SK-MEL-5 (cell line): ENCODE measurements around the gene SHISA7. TPM values are rescaled to one million over a fixed set of nuclear protein-coding genes. Genes with fewer than 3 reads are reported as not detected.

ENCODE experiments used
- DNase-seq: peaks from one replicate; pipeline ENCODE4 v3.0.0-alpha.2; 2016; ENCODE audit warnings: low read depth, low spot score
- in situ Hi-C: cut with HindIII; loops from 2 replicates; pipeline ENCODE4 v1.10.0; 2016; ENCODE audit warnings: low sequenced_read_pairs, high pct_unique_total_duplicates, low pct_unique_long_range_greater_than_20kb
- total RNA-seq: library from RNA; depleted of rRNA; stranded (reverse); fragments of >200 nt; shearing (Covaris generic); gene quantifications from 2 replicates; pipeline ENCODE4 v1.2.3, GENCODE V29; 2014

SHISA7 gene
- total RNA-seq, 1 experiment from 2014 or later, result not detected

DNA sequence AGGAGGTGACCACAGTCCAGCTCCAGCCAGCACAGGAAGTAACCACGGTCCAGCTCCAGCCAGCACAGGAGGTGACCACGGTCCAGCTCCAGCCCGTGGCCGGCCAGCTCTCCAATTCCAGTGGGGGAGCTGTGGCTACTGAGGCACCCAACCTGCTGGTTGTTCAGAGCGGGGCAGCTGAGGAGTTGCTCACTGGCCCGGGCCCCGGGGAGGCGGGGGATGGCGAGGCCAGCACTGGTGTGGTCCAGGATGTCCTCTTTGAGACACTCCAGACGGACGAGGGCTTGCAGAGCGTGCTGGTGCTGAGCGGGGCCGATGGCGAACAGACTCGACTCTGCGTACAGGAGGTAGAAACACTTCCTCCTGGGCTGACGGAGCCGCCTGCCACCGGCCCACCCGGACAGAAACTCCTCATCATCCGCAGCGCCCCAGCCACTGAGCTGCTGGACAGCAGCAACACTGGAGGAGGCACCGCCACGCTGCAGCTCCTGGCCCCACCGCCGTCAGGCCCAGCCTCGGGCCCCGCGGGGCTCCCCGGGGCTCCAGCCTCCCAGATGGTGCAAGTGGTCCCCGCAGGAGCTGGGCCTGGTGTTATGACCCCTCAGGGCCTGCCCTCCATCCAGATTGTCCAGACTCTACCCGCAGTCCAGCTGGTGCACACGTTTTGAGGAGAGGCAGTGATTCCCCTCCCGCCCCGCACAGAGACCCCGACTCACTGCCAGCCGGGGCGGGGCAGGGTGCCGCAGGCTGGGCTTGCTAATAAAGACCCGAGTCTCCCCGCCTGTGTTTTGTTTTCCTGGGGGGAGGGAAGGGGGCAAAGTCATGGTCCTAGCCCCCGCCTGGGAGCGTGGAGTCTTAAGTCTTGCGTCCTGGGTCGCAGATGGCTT, 40.8 kb upstream of the SHISA7 start:
- in situ Hi-C loops, result no loop called here

DNA sequence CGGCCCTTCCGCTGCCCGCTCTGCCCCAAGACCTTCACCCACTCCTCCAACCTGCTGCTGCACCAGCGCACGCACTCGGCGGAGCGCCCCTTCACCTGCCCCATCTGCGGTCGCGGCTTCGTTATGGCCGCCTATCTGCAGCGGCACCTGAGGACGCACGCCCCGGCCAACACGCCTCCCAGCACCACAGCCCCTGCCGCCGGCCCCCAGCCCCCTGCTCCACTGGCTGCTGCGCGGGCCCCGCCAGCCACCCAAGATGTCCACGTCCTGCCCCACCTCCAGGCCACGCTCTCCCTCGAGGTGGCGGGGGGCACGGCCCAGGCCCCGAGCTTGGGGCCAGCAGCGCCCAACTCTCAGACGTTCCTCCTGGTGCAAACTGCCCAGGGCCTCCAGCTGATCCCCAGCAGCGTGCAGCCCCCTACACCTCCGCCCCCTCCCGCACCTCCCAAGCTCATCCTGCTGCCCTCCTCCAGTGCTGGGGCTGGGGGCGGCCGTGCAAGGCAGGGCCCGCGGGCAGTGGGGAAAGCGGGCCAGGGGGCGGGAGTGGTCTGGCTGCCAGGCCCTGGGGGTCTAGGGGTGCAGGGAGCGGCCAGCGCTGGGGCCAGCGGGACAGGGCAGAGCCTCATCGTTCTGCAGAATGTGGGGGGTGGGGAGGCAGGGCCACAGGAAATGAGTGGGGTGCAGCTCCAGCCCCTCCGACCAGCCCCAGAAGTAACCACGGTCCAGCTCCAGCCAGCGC, 40.0 kb upstream of the SHISA7 start:
- in situ Hi-C loops, result no loop called here
- no peak for DNase-seq

More for the DNA sequence above, 40.8 kb upstream of the SHISA7 start:
- no peak for DNase-seq

DNA sequence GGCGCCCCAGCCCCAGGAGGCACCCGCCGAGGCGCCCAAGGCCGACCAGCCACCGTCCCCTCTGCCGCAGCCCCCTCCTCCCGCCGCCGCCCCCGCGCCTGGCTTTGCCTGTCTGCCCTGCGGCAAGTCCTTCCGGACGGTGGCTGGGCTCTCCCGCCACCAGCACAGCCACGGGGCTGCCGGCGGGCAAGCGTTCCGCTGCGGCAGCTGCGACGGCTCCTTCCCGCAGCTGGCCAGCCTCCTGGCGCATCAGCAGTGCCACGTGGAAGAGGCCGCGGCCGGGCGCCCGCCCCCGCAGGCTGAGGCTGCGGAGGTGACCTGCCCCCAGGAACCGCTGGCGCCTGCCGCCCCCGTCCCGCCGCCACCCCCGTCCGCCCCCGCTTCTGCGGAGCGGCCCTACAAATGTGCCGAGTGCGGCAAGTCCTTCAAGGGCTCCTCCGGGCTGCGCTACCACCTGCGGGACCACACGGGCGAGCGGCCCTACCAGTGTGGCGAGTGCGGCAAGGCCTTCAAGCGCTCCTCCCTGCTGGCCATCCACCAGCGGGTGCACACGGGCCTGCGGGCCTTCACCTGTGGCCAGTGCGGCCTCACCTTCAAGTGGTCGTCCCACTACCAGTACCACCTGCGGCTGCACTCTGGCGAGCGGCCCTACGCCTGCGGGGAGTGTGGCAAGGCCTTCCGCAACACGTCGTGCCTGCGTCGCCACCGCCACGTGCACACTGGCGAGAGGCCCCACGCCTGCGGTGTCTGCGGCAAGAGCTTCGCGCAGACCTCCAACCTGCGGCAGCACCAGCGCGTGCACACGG, 39.3 kb upstream of the SHISA7 start:
- in situ Hi-C loops, result no loop called here
- DNase-seq, result no peak

DNA sequence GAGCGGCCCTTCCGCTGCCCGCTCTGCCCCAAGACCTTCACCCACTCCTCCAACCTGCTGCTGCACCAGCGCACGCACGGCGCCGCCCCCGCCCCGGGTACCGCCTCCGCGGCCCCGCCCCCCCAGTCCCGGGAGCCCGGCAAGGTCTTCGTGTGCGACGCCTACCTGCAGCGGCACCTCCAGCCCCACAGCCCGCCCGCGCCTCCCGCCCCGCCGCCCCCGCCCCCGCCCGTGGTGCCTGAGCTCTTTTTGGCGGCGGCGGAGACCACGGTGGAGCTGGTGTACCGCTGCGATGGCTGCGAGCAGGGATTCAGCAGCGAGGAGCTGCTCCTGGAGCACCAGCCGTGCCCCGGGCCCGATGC, 38.7 kb upstream of the SHISA7 start:
- DNase-seq, result no peak
- in situ Hi-C loops, result no loop called here

DNA sequence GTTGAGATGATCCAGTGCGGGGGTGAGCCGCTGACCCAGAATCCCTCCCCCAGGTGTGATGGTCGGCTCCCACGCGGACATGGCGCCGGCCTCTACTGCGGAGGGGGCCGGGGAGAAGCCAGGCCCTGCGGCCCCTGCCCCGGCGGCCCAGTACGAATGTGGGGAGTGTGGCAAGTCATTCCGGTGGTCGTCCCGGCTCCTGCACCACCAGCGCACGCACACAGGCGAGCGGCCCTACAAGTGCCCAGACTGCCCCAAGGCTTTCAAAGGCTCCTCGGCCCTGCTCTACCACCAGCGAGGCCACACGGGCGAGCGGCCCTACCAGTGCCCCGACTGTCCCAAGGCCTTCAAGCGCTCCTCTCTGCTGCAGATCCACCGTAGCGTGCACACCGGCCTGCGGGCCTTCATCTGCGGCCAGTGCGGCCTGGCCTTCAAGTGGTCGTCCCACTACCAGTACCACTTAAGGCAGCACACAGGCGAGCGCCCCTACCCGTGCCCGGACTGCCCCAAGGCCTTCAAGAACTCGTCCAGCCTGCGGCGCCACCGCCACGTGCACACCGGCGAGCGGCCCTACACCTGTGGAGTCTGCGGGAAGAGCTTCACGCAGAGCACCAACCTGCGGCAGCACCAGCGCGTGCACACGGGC, 38.2 kb upstream of the SHISA7 start:
- in situ Hi-C loops, result no loop called here
- DNase-seq, result no peak

DNA sequence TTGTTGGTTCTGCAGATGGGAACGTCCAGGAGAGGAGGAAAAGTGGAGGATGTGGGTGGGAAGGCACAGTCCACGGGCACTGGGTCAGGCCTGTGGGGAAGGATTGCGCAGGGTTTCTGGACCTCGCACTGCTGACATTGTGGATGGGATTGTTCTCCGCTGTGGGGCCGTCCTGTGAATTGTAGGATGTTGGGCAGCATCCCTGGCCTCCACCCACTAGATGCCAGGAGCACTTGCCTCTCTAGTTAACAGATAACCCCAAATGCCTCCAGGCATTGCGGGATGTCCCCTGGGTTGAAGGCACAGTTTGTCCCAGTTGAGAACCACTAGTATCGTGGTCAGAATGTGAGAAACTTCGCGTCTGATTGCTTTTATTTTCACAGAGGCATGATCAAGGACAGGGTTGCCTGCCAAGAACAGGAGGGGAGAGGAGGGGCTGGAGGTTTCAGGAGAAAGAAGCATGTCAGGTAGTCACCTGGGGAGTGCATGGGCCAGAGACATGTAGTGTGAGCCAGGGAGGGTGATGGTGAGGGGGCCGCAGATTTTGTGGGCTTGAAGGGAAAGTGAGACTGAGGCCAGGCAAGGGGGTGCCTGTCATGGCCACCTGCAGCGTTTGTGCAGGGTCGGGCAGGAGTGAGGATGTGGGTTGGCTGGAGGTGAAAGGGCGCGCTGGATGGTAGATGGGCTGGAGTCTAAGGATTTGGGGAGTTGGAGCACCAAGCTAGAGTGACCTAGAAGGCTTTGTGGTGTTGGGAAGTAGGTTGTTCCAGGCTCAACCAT, 36.5 kb upstream of the SHISA7 start:
- no peak for DNase-seq
- in situ Hi-C loops, result no loop called here

DNA sequence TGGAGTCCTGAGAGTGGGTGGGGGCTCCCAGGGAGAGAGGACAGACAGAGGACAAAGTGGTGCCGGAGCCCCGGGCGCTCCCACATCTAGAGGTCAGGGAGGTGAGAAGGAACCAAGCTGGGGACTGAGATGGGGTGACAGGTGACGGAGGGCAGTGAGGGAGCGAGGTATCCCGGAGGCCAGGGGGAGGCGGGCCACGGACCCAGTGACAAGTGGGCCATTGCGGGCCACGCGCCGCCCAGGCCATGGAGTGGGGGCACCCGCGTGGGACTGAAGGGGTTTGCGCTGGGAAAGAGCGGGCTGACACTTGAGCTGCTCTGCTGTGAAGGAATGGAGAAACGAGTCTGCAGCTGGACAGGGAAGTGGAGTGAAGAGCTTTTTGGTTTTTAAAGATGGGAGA, 35.9 kb upstream of the SHISA7 start:
- DNase-seq, result no peak
- in situ Hi-C loops, result no loop called here

DNA sequence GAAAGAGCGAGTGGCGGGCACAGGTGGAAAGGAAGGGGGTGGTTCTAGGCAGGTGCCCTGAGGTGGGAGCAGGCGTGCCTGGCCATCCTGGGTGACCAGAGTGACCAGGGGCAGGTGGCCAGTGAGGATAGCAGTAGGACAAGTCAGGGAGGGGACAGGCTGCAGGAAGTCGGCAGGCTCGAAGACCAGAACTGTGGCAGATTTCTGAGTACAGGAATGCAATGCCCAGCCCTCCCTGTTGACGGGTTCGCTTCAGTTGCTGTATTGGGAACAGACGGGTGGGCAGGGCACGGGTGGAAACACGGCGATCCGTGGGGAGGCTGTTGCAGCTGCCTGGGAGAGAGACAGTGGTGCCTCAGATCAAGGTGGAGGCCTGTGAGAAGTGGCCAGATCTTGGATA, 35.3 kb upstream of the SHISA7 start:
- no peak for DNase-seq
- in situ Hi-C loops, result no loop called here

DNA sequence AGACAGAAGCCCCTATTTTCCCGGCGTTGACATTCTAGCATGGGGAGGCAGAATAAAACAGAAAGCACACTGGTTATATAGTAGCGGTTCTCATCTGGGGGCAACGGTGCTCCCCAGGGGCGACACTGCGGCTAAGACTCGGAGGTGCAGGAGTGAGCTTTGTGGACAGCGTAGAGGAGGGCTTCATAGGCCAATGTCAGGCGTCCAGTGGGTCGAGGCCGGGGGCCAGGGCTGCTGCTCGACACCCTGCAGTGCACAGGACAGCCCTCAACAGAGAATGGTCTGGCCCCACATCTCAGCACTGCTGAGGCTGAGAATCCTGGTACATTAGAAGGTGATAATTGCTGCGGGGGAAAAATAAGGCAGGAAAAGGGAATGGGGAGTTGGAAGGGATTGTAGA, 34.8 kb upstream of the SHISA7 start:
- DNase-seq, result no peak
- in situ Hi-C loops, result no loop called here

DNA sequence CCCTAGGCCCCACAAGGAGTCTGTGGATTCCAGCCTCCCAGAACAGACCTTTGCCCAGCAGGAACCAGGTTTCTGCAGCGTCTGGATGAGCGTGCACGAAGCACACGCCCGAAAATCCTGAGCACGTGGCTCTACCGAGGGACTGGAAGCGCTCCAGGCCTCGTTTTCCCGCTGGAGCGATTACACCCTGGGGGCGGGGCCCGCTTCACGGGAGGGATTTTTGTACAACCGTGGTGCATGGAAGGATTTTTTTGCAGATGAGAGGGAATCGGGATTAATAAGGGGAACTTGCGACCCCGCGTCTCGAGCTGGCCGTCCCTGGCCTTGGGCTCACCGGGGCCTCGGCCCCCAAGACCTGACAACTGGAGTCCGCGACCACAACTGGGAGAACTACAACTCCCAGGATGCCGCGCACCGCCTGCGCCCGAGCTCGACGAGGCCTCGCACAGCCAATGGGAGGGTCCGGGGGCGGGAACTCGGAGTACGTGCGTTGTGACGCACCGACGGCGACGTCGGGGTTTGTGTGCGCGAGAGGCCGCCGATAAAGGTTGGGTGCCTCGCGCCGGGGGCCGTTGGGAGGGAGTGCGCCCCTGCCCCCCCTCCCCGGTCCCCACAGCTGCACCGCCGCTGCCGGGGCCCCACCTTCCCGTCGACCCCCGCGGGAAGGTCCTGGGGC, 33.1 kb upstream of the SHISA7 start, which contains the start of gene ZNF628:
Gene ZNF628 (plus strand): TSS at position 518 of the 676 bp plus-strand sequence. CDS start 3,294 bp downstream, outside the sequence.
- peak; percentile 97 for DNase-seq
- in situ Hi-C loops, result no loop called here

DNA sequence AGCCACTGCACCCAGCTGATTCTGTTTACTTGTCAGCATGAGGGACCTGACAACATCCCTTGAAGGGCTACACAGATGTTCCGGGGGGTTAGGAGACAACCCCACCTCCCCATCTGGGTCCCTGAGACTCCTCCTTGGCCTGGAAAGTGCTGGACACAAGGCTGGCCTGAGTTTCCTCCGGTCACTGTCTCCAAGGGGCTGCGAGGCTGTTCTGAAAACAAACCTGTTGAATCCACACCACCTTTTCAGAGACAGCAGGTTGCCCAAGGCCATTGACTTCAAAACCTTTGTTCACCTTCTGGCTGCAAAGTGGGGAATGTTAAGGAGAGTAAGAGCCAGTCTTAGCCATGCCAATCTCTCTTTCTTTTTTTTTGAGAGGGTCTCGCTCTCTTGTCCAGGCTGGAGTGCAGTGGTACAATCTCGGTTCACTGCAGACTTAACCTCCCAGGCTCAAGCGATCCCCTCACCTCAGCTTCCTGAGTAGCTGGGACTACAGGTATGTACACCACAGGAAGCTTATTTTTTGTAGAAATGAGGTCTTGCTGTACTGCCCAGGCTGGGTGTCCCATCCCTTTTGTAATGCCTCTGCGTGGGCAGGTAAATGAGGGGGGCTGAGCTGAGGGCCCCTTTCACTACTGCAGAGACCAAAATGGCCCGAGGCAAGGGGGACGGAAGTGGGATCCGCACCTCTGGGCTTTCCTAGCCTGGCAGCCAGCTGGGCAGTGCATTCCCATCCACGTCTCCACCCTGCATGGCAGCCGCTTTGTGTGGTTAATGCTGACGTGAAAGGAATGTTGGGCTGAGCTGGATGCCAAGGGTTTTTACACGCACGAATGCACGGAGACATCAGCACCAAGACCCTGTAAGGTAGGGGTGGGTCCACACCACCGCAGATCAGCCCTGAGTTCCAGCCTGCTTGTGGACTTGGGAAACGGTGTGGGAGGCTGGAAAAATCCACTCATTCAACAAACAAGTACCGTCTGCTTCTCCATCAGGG, 31.5 kb upstream of the SHISA7 start:
- no peak for DNase-seq

DNA sequence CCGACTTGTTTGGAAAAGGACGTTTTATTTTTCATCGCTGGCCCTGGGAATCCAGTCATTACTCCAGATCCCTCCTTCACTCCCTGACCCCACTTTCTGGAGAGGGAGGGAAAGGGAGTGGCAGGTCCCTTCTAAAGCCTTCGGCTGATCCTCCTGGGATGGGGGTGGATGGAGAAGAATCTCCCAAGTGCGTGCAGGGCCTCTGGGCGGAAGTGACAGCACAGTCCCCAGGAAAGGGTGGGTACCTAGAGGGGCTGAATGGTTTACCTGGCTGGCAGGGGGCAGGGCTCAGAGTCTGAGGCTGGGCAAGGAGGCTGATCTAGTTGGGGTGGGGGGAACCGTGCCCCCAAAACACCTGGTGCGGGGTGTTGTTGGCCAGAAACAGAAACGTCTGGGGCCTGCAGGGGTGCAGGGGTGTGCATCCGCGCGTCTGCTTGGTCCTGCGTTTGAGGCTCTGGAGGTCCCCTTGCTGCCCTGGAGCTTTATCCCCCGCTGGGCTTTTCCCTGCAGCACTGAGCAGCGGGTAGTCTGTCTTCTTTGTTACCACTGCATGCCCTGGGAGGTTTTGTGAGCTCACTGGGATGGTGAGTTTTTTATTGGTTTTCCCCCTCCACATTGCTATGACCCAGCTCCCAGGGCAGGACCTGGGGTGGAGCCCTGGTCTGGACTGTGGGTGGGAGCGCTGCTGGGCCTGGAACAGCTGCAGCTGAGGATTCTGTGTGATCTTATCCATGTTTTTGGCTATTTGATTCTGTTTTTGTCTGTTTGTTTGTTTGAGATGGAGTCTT, 30.3 kb upstream of the SHISA7 start:
- in situ Hi-C loops, result no loop called here
- no peak for DNase-seq

More for the DNA sequence above, 31.5 kb upstream of the SHISA7 start:
- in situ Hi-C loops, result no loop called here

DNA sequence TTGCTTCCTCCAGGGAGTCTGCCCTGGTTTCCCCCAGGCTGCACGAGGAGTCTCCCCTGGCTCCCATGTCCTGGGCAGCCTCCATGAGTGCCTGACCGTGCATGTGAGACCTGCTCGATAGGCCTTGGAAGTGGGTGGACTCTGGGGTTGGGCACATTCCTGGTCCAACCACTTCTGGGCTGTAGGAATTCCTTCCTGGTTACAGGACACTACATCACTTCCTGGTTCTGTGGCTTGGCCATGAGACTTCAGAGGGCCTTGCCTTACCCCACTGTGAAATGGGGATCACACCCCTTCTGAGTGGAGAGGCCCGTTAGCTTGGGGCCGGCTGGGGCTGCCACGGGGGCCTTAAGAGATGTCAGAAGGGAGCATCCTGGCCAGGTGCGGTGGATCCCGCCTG, 29.4 kb upstream of the SHISA7 start:
- in situ Hi-C loops, result no loop called here
- no peak for DNase-seq

DNA sequence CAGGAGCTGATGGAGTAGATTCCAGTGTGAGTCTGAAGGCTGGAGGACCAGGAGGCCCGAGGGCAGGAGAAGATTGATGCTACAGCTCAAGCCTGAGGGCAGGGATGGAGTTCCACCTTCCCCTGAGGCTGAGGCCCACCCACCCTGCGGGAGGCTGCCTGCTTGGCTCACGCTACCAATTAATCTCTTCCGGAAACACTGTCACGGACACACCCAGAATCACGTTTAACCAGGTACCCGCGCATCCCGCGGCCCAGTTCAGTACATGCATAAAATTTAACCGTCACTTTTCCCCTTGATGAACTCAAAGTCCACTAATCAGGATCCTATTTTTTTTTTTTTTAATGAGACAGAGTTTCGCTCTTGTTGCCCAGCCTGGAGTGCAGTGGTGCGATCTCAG, 28.2 kb upstream of the SHISA7 start:
- in situ Hi-C loops, result no loop called here
- no peak for DNase-seq

DNA sequence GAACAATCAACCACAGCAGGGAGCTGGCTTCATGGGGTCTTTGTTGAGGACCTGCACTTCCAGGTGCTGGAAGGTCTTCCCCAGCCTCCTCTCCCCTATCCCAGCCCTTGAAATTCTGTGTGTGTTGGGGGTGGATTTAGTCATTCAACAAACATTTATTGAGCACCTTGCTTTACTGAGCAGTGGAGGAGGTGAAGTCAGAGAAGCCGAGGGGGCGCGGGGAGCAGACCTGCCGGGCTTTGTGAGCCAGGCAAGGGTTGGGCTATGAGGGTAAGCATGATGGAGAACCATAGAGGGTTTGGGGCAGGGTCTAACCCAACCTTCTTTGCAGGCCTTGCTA, 24.9 kb upstream of the SHISA7 start:
- no peak for DNase-seq
- in situ Hi-C loops, result no loop called here
